HepG2 (cell line): ENCODE results near the gene LRRC53.

Source experiments
- ASH2L ChIP-seq: fragments of 300-600, 200-600 bp; sonication (generic); IDR thresholded peaks from 2 replicates; pipeline ENCODE4 v1.7.0; 2017; ENCODE audit warnings: low read depth, mild to moderate bottlenecking, moderate library complexity, mixed read lengths, low read length; ENCODE audit not compliant: insufficient read length
- BRCA1 ChIP-seq: sonication (generic); formaldehyde crosslinking; IDR thresholded peaks from 2 replicates; pipeline ENCODE4 v1.4.0; 2020; ENCODE audit warnings: missing genetic modification reagents
- CTCF ChIP-seq: sonication (generic); formaldehyde crosslinking; IDR thresholded peaks from 2 replicates; pipeline ENCODE4 v1.5.0; 2020; ENCODE audit warnings: mild to moderate bottlenecking, missing genetic modification reagents, moderate library complexity
- FOXJ3 ChIP-seq: sonication (generic); formaldehyde crosslinking; IDR thresholded peaks from 2 replicates; pipeline ENCODE4 v1.4.0; 2020; ENCODE audit warnings: missing genetic modification reagents, mild to moderate bottlenecking, borderline replicate concordance
- HCFC1 ChIP-seq: fragments of 150-350 bp; IDR thresholded peaks from 2 replicates; pipeline ENCODE4 v1.6.1; 2014; ENCODE audit warnings: low read depth, low read length
- PCBP2 ChIP-seq: fragments of 200-400 bp; formaldehyde crosslinking; optimal IDR thresholded peaks from 2 replicates; pipeline ENCODE3; 2018; ENCODE audit warnings: low read length, low read depth; ENCODE audit not compliant: poor library complexity, severe bottlenecking
- POLR2A ChIP-seq, 2 experiments: IDR thresholded peaks; 2 replicates each; pipeline ENCODE4 v1.6.1; 2011; ENCODE audit warnings: low read depth in 2 of 2, low read length in 2 of 2, mild to moderate bottlenecking in 1 of 2, moderate library complexity in 1 of 2; ENCODE audit not compliant: insufficient read depth in 1 of 2
- POLR2AphosphoS2 ChIP-seq: IDR thresholded peaks from 2 replicates; pipeline ENCODE4 v1.6.1; 2011; ENCODE audit warnings: low read depth, low read length, improper control_type of control experiment
- POLR2AphosphoS5 ChIP-seq: IDR thresholded peaks from 2 replicates; pipeline ENCODE4 v1.6.1; 2012; ENCODE audit warnings: low read depth, low read length
- ZBTB21 ChIP-seq: sonication (generic); formaldehyde crosslinking; IDR thresholded peaks from 2 replicates; pipeline ENCODE4 v1.4.0; 2020; ENCODE audit warnings: missing genetic modification reagents

GRCh38 chr1:74478979-74479378 is 33.4 kb downstream of the LRRC53 start:
- no peak for TF ChIP-seq POLR2AphosphoS2
- no peak for TF ChIP-seq CTCF (CRISPR knock-in tag)
- TF ChIP-seq ZBTB21 (CRISPR knock-in tag), result no peak
- TF ChIP-seq POLR2AphosphoS5, result no peak
- TF ChIP-seq POLR2A (IDR thresholded peaks at IDR 0.05; ENCODE audit: insufficient read depth in 1 of 2, low read depth in 2 of 2, low read length in 2 of 2), result no peak
- no peak for TF ChIP-seq HCFC1
- no peak for TF ChIP-seq BRCA1
- no peak for TF ChIP-seq PCBP2
- TF ChIP-seq ASH2L, result no peak
- no peak for TF ChIP-seq FOXJ3 (CRISPR knock-in tag)
